GM12878 (cell line): ENCODE measurements around the gene IGSF11. TPM values are rescaled to one million over a fixed set of nuclear protein-coding genes. Genes with fewer than 3 reads are reported as not detected.

Experiments used
- ATAC-seq: fragments of 200-7000 bp; cut with Tn5 transposase; 3 replicates; pipeline ENCODE4 v1.9.1; 2020; ENCODE audit warnings: mild to moderate bottlenecking, moderate library complexity
- BruUV-seq: library from RNA; stranded (reverse); fragments of 400-500 nt; replicated peaks from 2 replicates; lab custom pipeline; 2021; lab: Mats Ljungman, UMichigan
- CTCF ChIA-PET: fragments of 300-600 bp; sonication (Branson Sonifier 250); formaldehyde crosslinking; extraction: SDS; loops from one replicate; lab custom pipeline; 2021; ENCODE audit warnings: inconsistent platforms; lab: Yijun Ruan, JAX
- POLR2A ChIA-PET: fragments of 350-600 bp; formaldehyde crosslinking; extraction: SDS; loops from one replicate; lab custom pipeline; 2021; ENCODE audit warnings: inconsistent platforms; lab: Charles Lee
- RAD21 ChIA-PET: fragments of 300-600 bp; sonication (Branson Sonifier 250); formaldehyde crosslinking; loops from one replicate; lab custom pipeline; 2023; ENCODE audit warnings: antibody characterized with exemption; ENCODE audit not compliant: unreplicated experiment; lab: Charles Lee
- SMC1A ChIA-PET: fragments of 300-600 bp; sonication (Branson Sonifier 250); formaldehyde crosslinking; loops from one replicate; lab custom pipeline; 2023; ENCODE audit not compliant: unreplicated experiment, uncharacterized antibody; lab: Charles Lee
- DNase-seq: peaks from one replicate; pipeline ENCODE4 v3.0.0-alpha.2; 2011; ENCODE audit warnings: low read depth, low spot score
- FAIRE-seq: peaks from 3 replicates; lab custom pipeline; 2011; peaks lifted over from hg19 to GRCh38; lab: Jason Lieb, UNC
- H2AFZ ChIP-seq: 2 replicates; pipeline ENCODE4 v1.6.0; 2011; ENCODE audit warnings: low read depth, low read length, control low read depth; ENCODE audit not compliant: control insufficient read depth
- H3K27ac ChIP-seq: 2 replicates; pipeline ENCODE4 v1.5.1; 2011; ENCODE audit warnings: control low read depth; ENCODE audit not compliant: control insufficient read depth, insufficient read depth
- H3K27me3 ChIP-seq, 2 experiments: replicated peaks in 1 of 2; 2 replicates each; pipeline versions ENCODE4 v1.6.0 to v1.6.1; 2011; ENCODE audit warnings: low read length in 1 of 2; ENCODE audit not compliant: control insufficient read depth in 2 of 2, insufficient read depth in 2 of 2
- H3K36me3 ChIP-seq, 2 experiments: 2 replicates each; pipeline ENCODE4 v1.5.1; 2011; ENCODE audit warnings: low read length in 1 of 2; ENCODE audit not compliant: control insufficient read depth in 2 of 2, insufficient read depth in 2 of 2
- H3K4me1 ChIP-seq: 2 replicates; pipeline ENCODE4 v1.6.1; 2011; ENCODE audit warnings: mild to moderate bottlenecking, low read length, moderate library complexity, mixed read lengths; ENCODE audit not compliant: control insufficient read depth, insufficient read depth
- H3K4me2 ChIP-seq: 2 replicates; pipeline ENCODE4 v1.6.0; 2011; ENCODE audit warnings: control low read depth; ENCODE audit not compliant: control insufficient read depth, insufficient read depth
- H3K4me3 ChIP-seq: fragments of 200-600 bp; sonication (generic); 2 replicates; pipeline ENCODE4 v1.5.1; 2016
- H3K79me2 ChIP-seq: 2 replicates; pipeline ENCODE4 v1.6.0; 2011; ENCODE audit warnings: low read length; ENCODE audit not compliant: control insufficient read depth, insufficient read depth
- H3K9ac ChIP-seq: 2 replicates; pipeline ENCODE4 v1.8.0; 2011; ENCODE audit warnings: low read length, control low read depth, mixed read lengths; ENCODE audit not compliant: control insufficient read depth, insufficient read depth
- H3K9me3 ChIP-seq: replicated peaks from 3 replicates; pipeline ENCODE4 v1.5.1; 2011; ENCODE audit warnings: mild to moderate bottlenecking, low read length; ENCODE audit not compliant: control insufficient read depth, insufficient read depth
- H4K20me1 ChIP-seq: 2 replicates; pipeline ENCODE4 v1.6.0; 2011; ENCODE audit not compliant: control insufficient read depth, insufficient read depth
- BHLHE40 ChIP-seq, 2 experiments: fragments of 450-650 bp in 1 of 2; IDR thresholded peaks; 2 replicates each; pipeline ENCODE4 v1.6.1; 2011 to 2017; ENCODE audit warnings: low read depth in 2 of 2, borderline replicate concordance in 1 of 2, improper control_type of control experiment in 1 of 2, low read length in 1 of 2, mild to moderate bottlenecking in 1 of 2
- CUX1 ChIP-seq: IDR thresholded peaks from 2 replicates; pipeline ENCODE4 v1.6.1; 2012; ENCODE audit warnings: improper control_type of control experiment, low read depth, low read length; ENCODE audit not compliant: insufficient replicate concordance
- EP300 ChIP-seq, 2 experiments: fragments of 150-350 bp in 1 of 2; IDR thresholded peaks; 2 replicates each; pipeline ENCODE4 v1.6.1; 2011 to 2012; ENCODE audit warnings: low read depth in 2 of 2, low read length in 2 of 2, borderline replicate concordance in 1 of 2, improper control_type of control experiment in 1 of 2, inconsistent platforms in 1 of 2; ENCODE audit not compliant: control insufficient read depth in 1 of 2
- IKZF1 ChIP-seq: fragments of 450-650 bp; conservative IDR thresholded peaks from 2 replicates; pipeline ENCODE4 v1.6.1; 2017; ENCODE audit warnings: antibody characterized with exemption, mild to moderate bottlenecking
- NFYA ChIP-seq: IDR thresholded peaks from 2 replicates; pipeline ENCODE4 v1.6.1; 2011; ENCODE audit warnings: low read depth, mild to moderate bottlenecking, low read length, improper control_type of control experiment, borderline replicate concordance
- NKRF ChIP-seq: fragments of 450-650 bp; conservative IDR thresholded peaks from 2 replicates; pipeline ENCODE4 v1.6.1; 2017; ENCODE audit warnings: mild to moderate bottlenecking, moderate library complexity
- SP1 ChIP-seq: IDR thresholded peaks from one replicate; pipeline ENCODE4 v1.6.1; 2011; ENCODE audit warnings: low read depth, low read length
- WGBS: methylation state at CpG from one replicate; pipeline ENCODE4 v1.1.6; 2016; ENCODE audit warnings: low lambda C conversion rate; ENCODE audit not compliant: insufficient replicate concordance, insufficient coverage; ENCODE audit errors: missing lambda C conversion rate; 5-methylcytosine and 5-hydroxymethylcytosine counted together
- in situ Hi-C: fragments of 300-500 bp; cut with MboI; formaldehyde crosslinking; loops from 9 replicates; pipeline ENCODE4 v1.14.3; 2018; ENCODE audit warnings: mixed read lengths
- intact Hi-C: fragments of 100-400 bp; cut with micrococcal nuclease; formaldehyde crosslinking; loops from one replicate; pipeline ENCODE4 v1.14.2; 2022; ENCODE audit not compliant: unreplicated experiment
- polyA plus RNA-seq, 11 experiments: library from polyadenylated mRNA; depleted of rRNA in 4 of 11; unstranded in 6 of 11; stranded (reverse) in 5 of 11; fragments of >200 nt; fragmentation: Nextera tagmentation in 4 of 11; fragmentation: Illumina TruSeq in 1 of 11; extraction: Ambion mirVana in 4 of 11; extraction: Trizol in 1 of 11; gene quantifications; 1 replicate in 1 of 11; 2 replicates in 10 of 11; pipeline versions ENCODE4 v1.2.1 to v1.2.3, GENCODE V29; 2011 to 2016; ENCODE audit warnings: inconsistent platforms in 2 of 11, missing spikeins in 2 of 11, low read depth in 1 of 11
- total RNA-seq, 4 experiments: library from RNA; depleted of rRNA in 3 of 4; stranded (reverse); fragments of >200 nt in 3 of 4; fragmentation: Illumina TruSeq in 1 of 4; extraction: Trizol in 1 of 4; gene quantifications; 2 replicates each; pipeline versions ENCODE4 v1.2.1 to v1.2.3, GENCODE V29; 2013 to 2021
- TF ChIP-seq, protein P1 (sequence below): fragments of 450-650 bp; IDR thresholded peaks from 2 replicates; pipeline ENCODE4 v1.6.1; 2017; ENCODE audit warnings: antibody characterized with exemption, mild to moderate bottlenecking, moderate library complexity

The IGSF11 gene
- total and polyA plus RNA-seq, 10 of the 15 experiments (the other 5 are each of a cell fraction or from before 2014, with no cell fraction given), result 0.03 TPM; not detected in 9

DNA sequence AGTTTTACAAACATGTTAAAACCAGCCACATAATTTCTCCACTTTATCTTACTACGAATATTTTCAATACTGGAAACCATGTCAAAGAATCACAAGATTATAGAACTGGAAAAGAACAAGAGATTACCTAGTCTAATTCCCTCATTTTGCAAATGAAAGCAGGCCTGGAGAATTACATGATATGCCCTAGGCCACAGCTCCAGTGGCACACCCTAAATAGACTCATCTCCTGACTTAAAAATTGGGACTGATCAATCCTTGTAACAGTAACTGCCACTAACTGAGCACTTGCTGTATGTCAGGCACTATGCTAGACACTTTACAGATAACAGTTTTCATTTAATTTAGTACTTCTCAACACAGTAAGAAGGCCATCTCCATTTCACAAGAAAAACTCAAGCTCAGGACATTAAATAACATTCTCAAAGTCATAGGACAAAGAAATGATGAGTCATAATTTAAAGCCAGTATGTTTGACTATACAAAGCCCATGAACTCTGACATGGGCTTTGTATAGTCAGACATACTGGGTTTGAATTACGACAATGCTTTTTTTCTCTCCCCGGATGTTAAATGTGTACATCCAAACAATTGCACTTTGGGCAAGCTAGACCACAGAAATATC lies 9.4 kb downstream of the IGSF11 start (continued):
- no peak for TF ChIP-seq NKRF

GRCh38 chr3:119019767-119020518 lies 14.7 kb downstream of the IGSF11 start:
- CTCF ChIA-PET, result interaction anchor here (1.0 kb wide), 1 partner anchor 15 kb away, joined by 3 read pairs; no protein-coding TSS in a partner anchor
- WGBS, result 13% methylated on average over 4 of the region's 4 CpGs
- no peak overlapping the region for H2AFZ ChIP-seq
- POLR2A ChIA-PET, result no interaction called here
- FAIRE-seq (peak; percentile 31), DNase-seq (no peak), ATAC-seq (no peak)
- no peaks in the 10 kb centered on the region for H3K79me2 ChIP-seq
- in situ Hi-C loops (no loop called here), intact Hi-C loops (no loop called here)
- RAD21 ChIA-PET, result no interaction called here
- no peaks in the 10 kb centered on the region for H3K9me3 ChIP-seq
- no peaks in the 10 kb centered on the region for H3K4me1 ChIP-seq
- H3K36me3 ChIP-seq, result no peaks in the 10 kb centered on the region
- no peaks in the 10 kb centered on the region for H3K27me3 ChIP-seq
- H3K27ac ChIP-seq, result no peak overlapping the region
- SMC1A ChIA-PET, result no interaction called here
- H3K4me3 ChIP-seq, result no peak overlapping the region
- H3K4me2 ChIP-seq, result no peak overlapping the region
- BruUV-seq, result no TSS peak
- H4K20me1 ChIP-seq, result no peaks in the 10 kb centered on the region
- TF ChIP-seq EP300 (IDR thresholded peaks at IDR 0.05; ENCODE audit: borderline replicate concordance in 1 of 2, control insufficient read depth in 1 of 2, low read depth in 2 of 2, low read length in 2 of 2) (no peak), NFYA (no peak), IKZF1 (no peak), SP1 (no peak), CUX1 (no peak), BHLHE40 (IDR thresholded peaks at IDR 0.05; ENCODE audit: borderline replicate concordance in 1 of 2, low read depth in 2 of 2, low read length in 1 of 2) (no peak)
- TF ChIP-seq, protein P1, sequence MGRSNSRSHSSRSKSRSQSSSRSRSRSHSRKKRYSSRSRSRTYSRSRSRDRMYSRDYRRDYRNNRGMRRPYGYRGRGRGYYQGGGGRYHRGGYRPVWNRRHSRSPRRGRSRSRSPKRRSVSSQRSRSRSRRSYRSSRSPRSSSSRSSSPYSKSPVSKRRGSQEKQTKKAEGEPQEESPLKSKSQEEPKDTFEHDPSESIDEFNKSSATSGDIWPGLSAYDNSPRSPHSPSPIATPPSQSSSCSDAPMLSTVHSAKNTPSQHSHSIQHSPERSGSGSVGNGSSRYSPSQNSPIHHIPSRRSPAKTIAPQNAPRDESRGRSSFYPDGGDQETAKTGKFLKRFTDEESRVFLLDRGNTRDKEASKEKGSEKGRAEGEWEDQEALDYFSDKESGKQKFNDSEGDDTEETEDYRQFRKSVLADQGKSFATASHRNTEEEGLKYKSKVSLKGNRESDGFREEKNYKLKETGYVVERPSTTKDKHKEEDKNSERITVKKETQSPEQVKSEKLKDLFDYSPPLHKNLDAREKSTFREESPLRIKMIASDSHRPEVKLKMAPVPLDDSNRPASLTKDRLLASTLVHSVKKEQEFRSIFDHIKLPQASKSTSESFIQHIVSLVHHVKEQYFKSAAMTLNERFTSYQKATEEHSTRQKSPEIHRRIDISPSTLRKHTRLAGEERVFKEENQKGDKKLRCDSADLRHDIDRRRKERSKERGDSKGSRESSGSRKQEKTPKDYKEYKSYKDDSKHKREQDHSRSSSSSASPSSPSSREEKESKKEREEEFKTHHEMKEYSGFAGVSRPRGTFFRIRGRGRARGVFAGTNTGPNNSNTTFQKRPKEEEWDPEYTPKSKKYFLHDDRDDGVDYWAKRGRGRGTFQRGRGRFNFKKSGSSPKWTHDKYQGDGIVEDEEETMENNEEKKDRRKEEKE, result no peak
- TF ChIP-seq, all 136 proteins: peak for 0
- no peak overlapping the region for H3K9ac ChIP-seq
